Sigmoid colon (tissue), 7 donors: Measurements from ENCODE around the gene ANKRD13C. TPM values are rescaled to one million over a fixed set of nuclear protein-coding genes. Genes with fewer than 3 reads are reported as not detected.

Experiments used
- DNase-seq: peaks from one replicate; pipeline ENCODE4 v3.0.0-alpha.2; 2019
- H3K27ac ChIP-seq, 4 donors: fragments of 200-600 bp; sonication (generic); one replicate each; pipeline ENCODE4 v1.5.1; 2016 to 2019; ENCODE audit warnings: mild to moderate bottlenecking in 1 of 4
- H3K27me3 ChIP-seq, 3 donors: fragments of 200-600 bp; sonication (generic); one replicate each; pipeline ENCODE4 v1.5.1; 2019; ENCODE audit warnings: mild to moderate bottlenecking in 1 of 3
- H3K36me3 ChIP-seq, 4 donors: fragments of 200-600 bp; sonication (generic); one replicate each; pipeline ENCODE4 v1.5.1; 2016 to 2019
- H3K4me1 ChIP-seq, 4 donors: fragments of 200-600 bp; sonication (generic); one replicate each; pipeline ENCODE4 v1.5.1; 2017 to 2019
- H3K4me3 ChIP-seq, 4 donors: fragments of 200-600 bp; sonication (generic); one replicate each; pipeline ENCODE4 v1.5.1; 2017 to 2019; ENCODE audit warnings: mild to moderate bottlenecking in 2 of 4, moderate library complexity in 1 of 4
- H3K9me3 ChIP-seq, 4 donors: fragments of 200-600 bp in 3 of 4; sonication (generic) in 3 of 4; one replicate each; pipeline versions ENCODE4 v1.5.1 to v1.6.1; 2013 to 2019
- EP300 ChIP-seq, 4 donors: sonication (generic); formaldehyde crosslinking; IDR thresholded peaks; one replicate each; pipeline ENCODE4 v1.6.1; 2017; ENCODE audit warnings: antibody characterized with exemption in 4 of 4
- POLR2A ChIP-seq, 2 donors: fragments of 450-650 bp; IDR thresholded peaks; one replicate each; pipeline ENCODE4 v1.6.1; 2016; ENCODE audit warnings: antibody characterized with exemption in 2 of 2, mild to moderate bottlenecking in 2 of 2, moderate library complexity in 2 of 2
- POLR2AphosphoS5 ChIP-seq, 4 donors: sonication (generic); formaldehyde crosslinking; IDR thresholded peaks; one replicate each; pipeline ENCODE4 v1.6.1; 2017; ENCODE audit warnings: antibody characterized with exemption in 4 of 4
- WGBS, 2 donors: extraction: QIAGEN DNeasy Blood & Tissue Kit; methylation state at CpG; one replicate each; pipeline ENCODE4 v1.1.7; 2013; 5-methylcytosine and 5-hydroxymethylcytosine counted together
- intact Hi-C: fragments of 100-400 bp; cut with DNase I; formaldehyde crosslinking; loops from one replicate; pipeline ENCODE4 v1.15.1; 2023
- polyA plus RNA-seq, 3 donors: library from polyadenylated mRNA; stranded (reverse); fragments of 200-250 nt; gene quantifications; one replicate each; pipeline ENCODE4 v1.2.3, GENCODE V29; 2013
- total RNA-seq, 4 donors: library from RNA; depleted of rRNA; stranded (reverse); fragments of >200 nt; gene quantifications; one replicate each; pipeline ENCODE4 v1.1.0, GENCODE V29; 2016
- TF ChIP-seq, protein P1 (sequence below), 4 experiments: fragments of 450-650 bp in 3 of 4; fragments of 200-600 bp in 1 of 4; IDR thresholded peaks; one replicate each; pipeline ENCODE4 v1.5.1; 2016 to 2019; ENCODE audit warnings: antibody characterized with exemption in 4 of 4, mild to moderate bottlenecking in 3 of 4, moderate library complexity in 2 of 4
- donor health status: healthy with polysubstance abuse.
- donor health status: Bipolar disorder and iron deficiency.
- donor health status: healthy.

Gene ANKRD13C
- total and polyA plus RNA-seq, 7 donors: 10.6 to 34.2 (median 22.8) TPM

DNA sequence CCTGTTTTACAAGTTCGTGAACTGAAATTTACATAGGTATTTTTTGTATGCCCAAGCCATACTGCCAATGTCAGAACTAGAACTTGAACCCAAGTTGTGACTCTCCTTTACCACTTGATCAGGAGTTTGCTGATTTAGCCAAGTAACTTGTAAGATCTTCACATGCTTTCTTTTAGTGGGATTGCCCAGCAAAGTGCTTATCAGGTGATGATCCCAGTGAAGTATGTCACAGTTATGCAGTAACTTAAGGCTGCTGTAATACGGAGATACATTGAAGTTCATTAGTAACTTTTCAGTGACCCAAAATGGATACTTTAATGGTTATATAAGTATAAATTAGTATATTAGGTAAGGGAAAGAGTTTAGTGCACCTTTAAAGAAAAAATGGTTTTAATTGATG is 129.6 kb downstream of the ANKRD13C start:
- 89% methylated on average over 2 of the region's 2 CpGs for WGBS, 2 donors
- Histone ChIP-seq H3K36me3 (peaks cover 6 to 46% (median 13%) of the 10 kb centered on the region in 4 donors), H3K4me3 (no peak overlapping the region), H3K4me1 (peaks cover 0 to 71% (median 61%) of the 10 kb centered on the region in 4 donors), H3K27ac (no peak overlapping the region), H3K27me3 (no peaks in the 10 kb centered on the region), H3K9me3 (no peaks in the 10 kb centered on the region)
- intact Hi-C loops: no loop called here
- TF ChIP-seq POLR2AphosphoS5 (IDR thresholded peaks at IDR 0.05) (no peak), POLR2A (IDR thresholded peaks at IDR 0.05) (no peak)
- TF ChIP-seq, protein P1, sequence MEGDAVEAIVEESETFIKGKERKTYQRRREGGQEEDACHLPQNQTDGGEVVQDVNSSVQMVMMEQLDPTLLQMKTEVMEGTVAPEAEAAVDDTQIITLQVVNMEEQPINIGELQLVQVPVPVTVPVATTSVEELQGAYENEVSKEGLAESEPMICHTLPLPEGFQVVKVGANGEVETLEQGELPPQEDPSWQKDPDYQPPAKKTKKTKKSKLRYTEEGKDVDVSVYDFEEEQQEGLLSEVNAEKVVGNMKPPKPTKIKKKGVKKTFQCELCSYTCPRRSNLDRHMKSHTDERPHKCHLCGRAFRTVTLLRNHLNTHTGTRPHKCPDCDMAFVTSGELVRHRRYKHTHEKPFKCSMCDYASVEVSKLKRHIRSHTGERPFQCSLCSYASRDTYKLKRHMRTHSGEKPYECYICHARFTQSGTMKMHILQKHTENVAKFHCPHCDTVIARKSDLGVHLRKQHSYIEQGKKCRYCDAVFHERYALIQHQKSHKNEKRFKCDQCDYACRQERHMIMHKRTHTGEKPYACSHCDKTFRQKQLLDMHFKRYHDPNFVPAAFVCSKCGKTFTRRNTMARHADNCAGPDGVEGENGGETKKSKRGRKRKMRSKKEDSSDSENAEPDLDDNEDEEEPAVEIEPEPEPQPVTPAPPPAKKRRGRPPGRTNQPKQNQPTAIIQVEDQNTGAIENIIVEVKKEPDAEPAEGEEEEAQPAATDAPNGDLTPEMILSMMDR (IDR thresholded peaks at IDR 0.05): no peak
- DNase-seq: no peak

DNA sequence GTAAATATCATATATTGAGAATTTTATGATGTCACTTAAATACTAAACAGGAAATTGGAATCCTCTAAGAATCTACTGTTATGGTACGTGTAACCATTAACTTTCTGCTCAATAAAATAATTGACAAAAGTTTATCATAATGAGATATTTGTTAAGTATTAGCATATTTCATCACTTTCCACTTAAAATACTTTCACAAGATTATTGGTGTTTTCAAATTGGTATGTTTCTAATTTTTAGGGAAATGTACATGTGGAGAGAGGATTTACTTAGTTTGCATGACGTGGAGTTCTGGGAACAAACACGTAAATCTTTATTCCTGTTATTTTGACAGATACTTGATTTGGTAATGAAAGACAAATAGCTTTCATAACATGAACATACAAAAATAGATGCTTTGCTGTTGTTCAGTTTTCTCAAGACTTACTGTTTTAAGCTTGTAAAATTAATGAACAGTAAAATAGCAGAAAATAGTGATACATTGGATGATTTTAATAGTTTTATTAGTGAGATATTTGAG is 131.7 kb downstream of the ANKRD13C start:
- H3K27ac ChIP-seq: peak overlapping the region; percentile 87 to 97 (median 96)
- 16 to 36% methylated on average over 3 of the region's 3 CpGs for WGBS, 2 donors
- intact Hi-C loops: no loop called here

DNA sequence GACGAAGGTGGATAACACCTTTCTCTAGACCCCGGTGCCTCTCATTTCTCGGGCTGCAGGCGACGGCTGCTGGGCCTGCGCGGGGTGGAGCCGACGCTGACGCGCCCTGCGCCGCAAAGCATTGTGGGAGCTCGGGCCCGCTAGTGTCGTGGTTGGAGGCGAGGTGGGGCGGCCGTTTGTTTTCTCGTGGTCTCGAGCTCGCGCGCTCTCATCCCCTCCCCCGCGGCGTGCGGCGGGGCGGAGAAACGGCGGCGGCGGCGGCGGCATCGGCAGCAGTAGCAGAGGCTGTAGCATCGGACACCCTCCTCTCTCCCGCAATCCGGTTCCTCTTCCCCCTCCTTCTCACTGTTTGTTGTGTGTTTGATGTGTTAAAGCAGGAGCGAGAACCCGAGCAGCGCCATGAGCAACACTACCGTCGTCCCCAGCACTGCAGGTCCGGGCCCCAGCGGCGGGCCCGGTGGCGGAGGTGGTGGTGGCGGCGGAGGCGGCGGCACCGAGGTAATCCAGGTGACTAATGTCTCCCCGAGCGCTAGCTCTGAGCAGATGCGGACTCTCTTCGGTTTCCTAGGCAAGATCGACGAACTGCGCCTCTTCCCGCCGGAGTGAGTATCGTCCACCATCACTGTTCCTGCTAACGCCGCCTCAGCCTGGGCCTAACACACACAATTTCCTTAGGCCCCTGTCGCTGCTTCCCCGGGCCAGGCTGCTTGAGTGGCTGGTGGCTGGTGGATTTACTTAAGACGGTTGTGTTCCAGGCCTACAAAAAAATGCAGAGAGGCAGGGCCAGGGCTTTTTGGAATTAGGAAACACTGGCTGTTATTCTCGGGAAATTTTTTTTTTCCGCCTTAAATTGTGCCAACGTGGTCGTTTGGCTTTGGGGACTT is 133.0 kb downstream of the ANKRD13C start, which contains the start of gene SRSF11:
TSS of gene SRSF11 (plus strand) at position 143 of the 884 bp plus-strand sequence. CDS start at position 400, 257 bp downstream.
- intact Hi-C loops: loop anchor here (2.0 kb wide), 2 partner anchors 15 to 133 kb away; partner anchors contain the start of gene ANKRD13C
- Histone ChIP-seq H3K27ac (peak within 1 kb of the TSS; percentile 87 to 97 (median 96)), H3K4me3 (peak within 1 kb of the TSS; percentile 68 to 83 (median 73)), H3K9me3 (no peaks in the 10 kb centered on the region), H3K36me3 (peaks cover 0 to 28% (median 4%) of the 10 kb centered on the region in 4 donors), H3K27me3 (no peaks in the 10 kb centered on the region), H3K4me1 (peaks cover 0 to 53% (median 43%) of the 10 kb centered on the region in 4 donors)
- peak; percentile 85 to 95 (median 90) for TF ChIP-seq POLR2AphosphoS5 (IDR thresholded peaks at IDR 0.05)
- TF ChIP-seq POLR2A (IDR thresholded peaks at IDR 0.05): peak; percentile 49 to 69
- TF ChIP-seq, protein P1 (IDR thresholded peaks at IDR 0.05): no peak
- peak in 1 of 4 donors; percentile 73 for TF ChIP-seq EP300 (IDR thresholded peaks at IDR 0.05)
- DNase-seq: peak; percentile 97
- WGBS, 2 donors: 0% methylated on average over 74 of the region's 74 CpGs

More for the DNA sequence above, 131.7 kb downstream of the ANKRD13C start:
- no peak for TF ChIP-seq POLR2AphosphoS5 (IDR thresholded peaks at IDR 0.05)
- TF ChIP-seq, protein P1 (IDR thresholded peaks at IDR 0.05): no peak
- no peak for TF ChIP-seq EP300 (IDR thresholded peaks at IDR 0.05)
- no peak for TF ChIP-seq POLR2A (IDR thresholded peaks at IDR 0.05)
- peaks cover 0 to 24% (median 4%) of the 10 kb centered on the region in 4 donors for H3K36me3 ChIP-seq
- H3K4me1 ChIP-seq: peaks cover 0 to 66% (median 54%) of the 10 kb centered on the region in 4 donors
- no peaks in the 10 kb centered on the region for H3K9me3 ChIP-seq
- no peak for DNase-seq
- peak overlapping the region in 2 of 4 donors; percentile 72 to 74 for H3K4me3 ChIP-seq
- no peaks in the 10 kb centered on the region for H3K27me3 ChIP-seq

DNA sequence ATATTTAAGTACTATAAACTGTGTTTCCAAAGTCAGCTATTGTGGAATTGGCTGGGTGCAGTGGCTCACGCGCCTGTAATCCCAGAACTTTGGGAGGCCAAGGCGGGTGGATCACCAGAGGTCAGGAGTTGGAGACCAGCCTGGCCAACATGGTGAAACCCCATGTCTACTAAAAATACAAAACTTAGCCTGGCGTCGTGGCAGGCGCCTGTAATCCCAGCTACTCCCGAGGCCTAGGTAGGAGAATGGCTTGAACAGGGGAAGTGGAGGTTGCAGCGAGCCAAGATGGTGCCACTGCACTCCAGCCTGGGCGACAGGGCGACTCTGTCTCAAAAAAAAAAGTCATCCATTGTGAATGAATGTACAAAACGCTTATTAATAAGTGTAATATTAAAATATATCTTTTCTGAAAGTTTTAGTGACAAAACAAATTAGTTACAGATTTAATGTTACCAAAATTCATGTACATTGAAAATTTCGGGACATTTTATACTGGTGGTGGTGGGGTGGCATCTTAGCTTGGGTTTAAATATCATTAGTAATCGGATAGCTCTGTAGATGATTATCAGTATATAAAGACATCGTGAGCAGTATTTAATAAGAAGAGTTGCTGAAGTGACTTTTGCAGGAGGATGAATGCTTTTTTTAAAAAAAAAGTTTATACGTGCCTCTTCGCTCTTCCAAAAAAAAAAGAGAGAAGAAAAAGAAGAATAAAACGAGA is 133.8 kb downstream of the ANKRD13C start:
- Histone ChIP-seq H3K4me3 (peak overlapping the region; percentile 68 to 83 (median 73)), H3K9me3 (no peaks in the 10 kb centered on the region), H3K36me3 (peaks cover 0 to 34% (median 4%) of the 10 kb centered on the region in 4 donors), H3K27ac (peak overlapping the region; percentile 87 to 97 (median 96)), H3K27me3 (no peaks in the 10 kb centered on the region), H3K4me1 (peaks cover 0 to 46% (median 40%) of the 10 kb centered on the region in 4 donors)
- intact Hi-C loops: loop anchor here (2.0 kb wide), 2 partner anchors 14 to 134 kb away; partner anchors contain the start of gene ANKRD13C
- 55 to 57% methylated on average over 17 of the region's 17 CpGs for WGBS, 2 donors
- TF ChIP-seq POLR2AphosphoS5 (IDR thresholded peaks at IDR 0.05) (no peak), POLR2A (IDR thresholded peaks at IDR 0.05) (no peak), EP300 (IDR thresholded peaks at IDR 0.05) (no peak)
- TF ChIP-seq, protein P1 (IDR thresholded peaks at IDR 0.05): no peak
- no peak for DNase-seq
